ENCODE data around the gene SERPINB6.

Gene SERPINB6

DNA sequence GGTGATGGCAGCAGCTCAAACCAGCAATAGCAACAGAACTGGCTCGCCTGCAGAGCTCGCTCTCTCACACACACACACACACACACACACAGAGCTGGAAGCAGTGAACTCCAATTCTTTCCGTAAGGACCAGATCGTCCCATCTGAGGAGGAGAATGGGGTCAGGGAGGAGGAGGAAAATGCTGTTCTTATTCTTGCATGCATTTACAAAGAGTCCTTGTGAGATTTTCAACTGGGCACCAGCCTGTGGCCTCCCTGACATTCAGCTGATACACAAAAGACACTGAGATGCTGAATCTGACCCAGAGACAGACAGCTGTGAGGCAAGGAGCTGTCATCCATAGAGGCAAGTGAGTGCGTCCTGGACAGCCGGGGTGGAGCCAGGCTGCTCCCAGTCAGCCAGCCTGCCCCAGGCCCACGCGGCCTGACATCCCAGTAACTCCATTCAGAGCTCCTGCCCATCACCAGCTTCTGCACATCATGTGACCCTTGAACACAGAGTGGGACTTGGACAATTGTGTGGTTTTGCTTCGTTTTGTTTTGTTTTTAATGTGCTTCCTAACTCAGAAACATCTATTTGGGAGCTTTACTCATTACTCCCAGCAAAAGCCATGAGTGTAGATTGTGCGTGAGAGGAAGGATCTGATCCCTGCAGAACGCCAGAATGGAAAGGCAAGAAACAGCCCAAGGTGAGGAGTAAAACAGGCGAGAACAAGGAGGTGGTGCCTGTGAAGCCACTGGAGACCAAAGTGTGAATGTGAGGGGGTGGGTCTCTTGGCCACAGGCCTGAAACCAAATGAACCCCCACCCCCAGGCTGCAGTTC, 70.3 kb downstream of the SERPINB6 start:
- FAIRE-seq: no peak
- no peak for DNase-seq (ENCODE audit: insufficient read length, low spot score)
- no peak for TF ChIP-seq CTCF (IDR thresholded peaks at IDR 0.05; ENCODE audit: insufficient read depth, missing control alignments)

GRCh38 chr6:2900221-2900807, 71.1 kb downstream of the SERPINB6 start:
- no peak for TF ChIP-seq CTCF (IDR thresholded peaks at IDR 0.05; ENCODE audit: insufficient read depth, missing control alignments)
- DNase-seq (ENCODE audit: insufficient read length, low spot score) (no peak), FAIRE-seq (no peak)

- FAIRE-seq (no peak), DNase-seq (ENCODE audit: insufficient read length, low spot score) (no peak)
Observed at GRCh38 chr6:2899596-2899995, 71.8 kb downstream of the SERPINB6 start.

More at GRCh38 chr6:2899596-2899995, 71.8 kb downstream of the SERPINB6 start:
- no peak for TF ChIP-seq CTCF (IDR thresholded peaks at IDR 0.05; ENCODE audit: insufficient read depth, missing control alignments)

Measured in D721Med (cell line).